ENCODE measurements around the gene NFATC3.

Gene NFATC3

DNA sequence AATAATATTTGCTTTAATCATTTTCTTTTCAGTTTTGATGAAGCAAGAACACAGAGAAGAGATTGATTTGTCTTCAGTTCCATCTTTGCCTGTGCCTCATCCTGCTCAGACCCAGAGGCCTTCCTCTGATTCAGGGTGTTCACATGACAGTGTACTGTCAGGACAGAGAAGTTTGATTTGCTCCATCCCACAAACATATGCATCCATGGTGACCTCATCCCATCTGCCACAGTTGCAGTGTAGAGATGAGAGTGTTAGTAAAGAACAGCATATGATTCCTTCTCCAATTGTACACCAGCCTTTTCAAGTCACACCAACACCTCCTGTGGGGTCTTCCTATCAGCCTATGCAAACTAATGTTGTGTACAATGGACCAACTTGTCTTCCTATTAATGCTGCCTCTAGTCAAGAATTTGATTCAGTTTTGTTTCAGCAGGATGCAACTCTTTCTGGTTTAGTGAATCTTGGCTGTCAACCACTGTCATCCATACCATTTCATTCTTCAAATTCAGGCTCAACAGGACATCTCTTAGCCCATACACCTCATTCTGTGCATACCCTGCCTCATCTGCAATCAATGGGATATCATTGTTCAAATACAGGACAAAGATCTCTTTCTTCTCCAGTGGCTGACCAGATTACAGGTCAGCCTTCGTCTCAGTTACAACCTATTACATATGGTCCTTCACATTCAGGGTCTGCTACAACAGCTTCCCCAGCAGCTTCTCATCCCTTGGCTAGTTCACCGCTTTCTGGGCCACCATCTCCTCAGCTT lies 105.8 kb downstream of the NFATC3 start:
- TF ChIP-seq, protein P1, sequence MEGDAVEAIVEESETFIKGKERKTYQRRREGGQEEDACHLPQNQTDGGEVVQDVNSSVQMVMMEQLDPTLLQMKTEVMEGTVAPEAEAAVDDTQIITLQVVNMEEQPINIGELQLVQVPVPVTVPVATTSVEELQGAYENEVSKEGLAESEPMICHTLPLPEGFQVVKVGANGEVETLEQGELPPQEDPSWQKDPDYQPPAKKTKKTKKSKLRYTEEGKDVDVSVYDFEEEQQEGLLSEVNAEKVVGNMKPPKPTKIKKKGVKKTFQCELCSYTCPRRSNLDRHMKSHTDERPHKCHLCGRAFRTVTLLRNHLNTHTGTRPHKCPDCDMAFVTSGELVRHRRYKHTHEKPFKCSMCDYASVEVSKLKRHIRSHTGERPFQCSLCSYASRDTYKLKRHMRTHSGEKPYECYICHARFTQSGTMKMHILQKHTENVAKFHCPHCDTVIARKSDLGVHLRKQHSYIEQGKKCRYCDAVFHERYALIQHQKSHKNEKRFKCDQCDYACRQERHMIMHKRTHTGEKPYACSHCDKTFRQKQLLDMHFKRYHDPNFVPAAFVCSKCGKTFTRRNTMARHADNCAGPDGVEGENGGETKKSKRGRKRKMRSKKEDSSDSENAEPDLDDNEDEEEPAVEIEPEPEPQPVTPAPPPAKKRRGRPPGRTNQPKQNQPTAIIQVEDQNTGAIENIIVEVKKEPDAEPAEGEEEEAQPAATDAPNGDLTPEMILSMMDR (conservative IDR thresholded peaks at IDR 0.05; ENCODE audit: low read depth, low read length), result no peak
- DNase-seq (ENCODE audit: low read depth), result peak; percentile 14
- no peak overlapping the region for H3K4me3 ChIP-seq (ENCODE audit: low read depth, low read length)

DNA sequence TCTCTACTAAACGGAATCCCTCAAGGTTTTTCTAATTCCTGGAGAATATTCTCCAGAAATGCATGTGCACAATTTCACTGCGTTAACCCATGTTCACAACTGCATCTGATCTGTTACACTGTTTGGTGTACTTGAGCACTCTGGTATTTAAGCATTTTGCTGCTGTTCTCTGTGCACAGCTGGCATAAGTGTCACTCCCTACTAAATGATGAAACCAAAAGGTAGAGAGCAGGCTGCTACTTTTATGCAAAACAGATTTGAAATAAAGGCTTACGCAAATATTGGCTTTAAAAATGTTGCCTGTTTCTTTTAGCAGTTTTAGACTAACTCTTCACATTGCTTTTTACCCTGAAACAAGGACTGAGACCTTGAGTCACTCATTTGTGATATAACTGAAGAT lies 109.1 kb downstream of the NFATC3 start:
- TF ChIP-seq, protein P1 (conservative IDR thresholded peaks at IDR 0.05; ENCODE audit: low read depth, low read length), result no peak
- DNase-seq (ENCODE audit: low read depth), result no peak
- no peak overlapping the region for H3K4me3 ChIP-seq (ENCODE audit: low read depth, low read length)

DNA sequence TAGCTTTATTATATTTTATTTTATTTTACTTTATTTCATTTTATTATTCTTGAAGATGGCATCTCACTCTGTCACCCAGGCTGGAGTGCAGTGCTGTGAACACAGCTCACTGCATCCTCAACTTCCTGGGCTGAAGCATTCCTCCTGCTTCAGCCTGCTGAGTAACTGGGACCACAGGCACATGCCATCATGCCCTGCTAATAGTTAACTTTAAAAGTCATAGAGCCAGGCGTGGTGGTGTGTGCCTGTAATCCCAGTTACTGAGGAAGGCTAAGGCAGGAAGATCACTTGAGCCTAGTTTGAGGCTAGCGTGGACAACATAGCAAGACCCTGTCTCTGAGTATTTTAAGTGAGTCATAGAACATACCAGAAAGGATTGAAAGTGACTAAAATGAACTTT lies 112.1 kb downstream of the NFATC3 start:
- peak; percentile 29 for DNase-seq (ENCODE audit: low read depth)
- TF ChIP-seq, protein P1 (conservative IDR thresholded peaks at IDR 0.05; ENCODE audit: low read depth, low read length), result no peak

DNA sequence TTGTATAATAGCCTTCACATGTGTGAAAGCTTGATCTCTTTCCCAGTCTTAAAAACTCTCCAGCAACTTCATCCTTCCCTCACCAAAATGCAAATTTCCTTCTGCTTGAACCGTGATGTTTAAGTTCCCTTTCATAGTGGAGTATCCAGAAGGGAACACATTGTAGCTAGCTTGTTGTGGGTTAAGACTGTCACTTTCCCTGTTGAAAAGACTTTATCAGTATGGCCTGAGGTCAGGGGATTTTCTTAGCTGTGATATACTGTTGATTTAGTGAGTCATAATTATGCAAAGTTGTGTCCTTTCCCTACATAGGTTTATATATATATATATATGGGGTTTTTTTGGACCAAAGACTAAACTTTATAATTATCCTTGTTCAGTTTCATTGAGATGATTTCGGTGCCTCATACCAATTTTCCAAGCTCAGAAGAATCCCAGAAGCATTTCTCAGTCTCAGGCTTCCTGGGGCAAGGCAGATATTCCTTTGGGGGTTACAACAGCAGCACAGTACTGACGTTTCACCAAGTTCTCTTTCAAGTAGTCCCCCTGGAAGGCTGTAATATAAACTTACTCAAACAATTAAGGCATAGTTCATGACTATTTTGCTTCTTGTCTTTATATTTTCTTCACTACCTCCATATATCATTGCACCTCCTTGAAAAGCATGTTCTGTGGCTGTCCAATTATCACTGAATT lies 115.1 kb downstream of the NFATC3 start:
- no peak overlapping the region for H3K4me3 ChIP-seq (ENCODE audit: low read depth, low read length)
- peak; percentile 63 for DNase-seq (ENCODE audit: low read depth)
- TF ChIP-seq, protein P1 (conservative IDR thresholded peaks at IDR 0.05; ENCODE audit: low read depth, low read length), result no peak

More for the DNA sequence above, 112.1 kb downstream of the NFATC3 start:
- H3K4me3 ChIP-seq (ENCODE audit: low read depth, low read length), result no peak overlapping the region

DNA sequence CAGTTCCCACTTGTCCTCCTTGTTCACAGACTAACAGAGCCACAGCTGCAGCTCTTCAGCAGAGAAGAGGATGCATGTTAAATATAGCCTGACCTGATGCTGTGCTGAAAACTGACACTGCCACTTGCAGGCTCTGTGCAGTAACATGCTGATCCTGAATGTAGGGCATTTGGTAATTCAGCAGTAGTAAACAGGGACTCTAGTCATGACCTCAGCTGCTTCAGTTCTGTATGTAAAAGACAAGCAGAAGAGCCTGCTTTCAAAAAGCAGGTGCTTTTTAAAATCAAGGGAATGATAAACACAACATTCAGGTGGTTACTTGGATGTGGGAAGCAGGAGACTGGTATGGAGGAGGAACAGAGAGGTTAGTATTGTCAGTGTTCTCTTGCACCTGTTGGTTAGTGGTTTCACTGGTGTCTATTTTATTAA lies 116.9 kb downstream of the NFATC3 start:
- H3K4me3 ChIP-seq (ENCODE audit: low read depth, low read length), result no peak overlapping the region
- peak; percentile 83 for DNase-seq (ENCODE audit: low read depth)
- TF ChIP-seq, protein P1 (conservative IDR thresholded peaks at IDR 0.05; ENCODE audit: low read depth, low read length), result peak; percentile 42

DNA sequence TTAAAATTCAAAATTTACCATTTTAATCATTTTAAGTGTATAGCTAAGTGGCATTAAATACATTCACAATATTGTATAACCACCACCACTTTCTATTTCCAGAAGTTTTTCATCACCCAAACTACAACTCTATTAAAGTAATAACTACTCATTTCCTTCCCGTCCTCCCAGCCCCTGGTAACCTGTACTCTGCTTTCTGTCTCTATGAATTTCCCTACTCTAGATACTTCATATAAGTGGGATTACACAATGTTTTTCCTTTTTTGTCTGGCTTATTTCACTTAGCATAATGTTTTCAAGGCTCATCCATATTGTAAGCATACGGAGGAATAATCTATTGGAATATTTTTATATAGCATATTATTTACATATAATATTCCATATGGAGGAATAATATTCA lies 121.1 kb downstream of the NFATC3 start:
- H3K4me3 ChIP-seq (ENCODE audit: low read depth, low read length), result no peak overlapping the region
- TF ChIP-seq, protein P1 (conservative IDR thresholded peaks at IDR 0.05; ENCODE audit: low read depth, low read length), result no peak
- DNase-seq (ENCODE audit: low read depth), result no peak
